ENCODE results near the gene NOS1AP.

The NOS1AP gene

DNA sequence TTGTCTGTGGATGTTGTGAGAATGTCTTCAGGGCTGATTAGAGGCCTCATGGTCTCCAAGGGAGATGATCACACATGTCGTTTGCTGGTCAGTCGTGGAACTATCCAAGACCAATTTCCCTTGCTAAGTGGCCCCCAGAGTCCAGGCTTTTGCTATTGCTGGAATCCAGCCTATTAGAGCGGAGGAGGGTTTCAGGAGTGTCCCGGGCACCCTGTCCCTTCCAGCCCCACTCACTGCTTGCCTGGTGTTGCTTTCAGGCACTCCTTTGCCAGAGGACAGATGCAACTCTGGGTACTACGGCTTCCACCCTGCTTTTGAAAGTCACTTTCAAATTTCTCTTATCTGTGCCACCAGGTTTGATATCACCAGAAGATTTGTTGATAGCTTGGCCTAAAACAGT is 149.1 kb downstream of the NOS1AP start:
- DNase-seq (ENCODE audit: low read depth): no peak
- H3K4me3 ChIP-seq (ENCODE audit: low read depth, low read length): no peak overlapping the region
- TF ChIP-seq, protein P1, sequence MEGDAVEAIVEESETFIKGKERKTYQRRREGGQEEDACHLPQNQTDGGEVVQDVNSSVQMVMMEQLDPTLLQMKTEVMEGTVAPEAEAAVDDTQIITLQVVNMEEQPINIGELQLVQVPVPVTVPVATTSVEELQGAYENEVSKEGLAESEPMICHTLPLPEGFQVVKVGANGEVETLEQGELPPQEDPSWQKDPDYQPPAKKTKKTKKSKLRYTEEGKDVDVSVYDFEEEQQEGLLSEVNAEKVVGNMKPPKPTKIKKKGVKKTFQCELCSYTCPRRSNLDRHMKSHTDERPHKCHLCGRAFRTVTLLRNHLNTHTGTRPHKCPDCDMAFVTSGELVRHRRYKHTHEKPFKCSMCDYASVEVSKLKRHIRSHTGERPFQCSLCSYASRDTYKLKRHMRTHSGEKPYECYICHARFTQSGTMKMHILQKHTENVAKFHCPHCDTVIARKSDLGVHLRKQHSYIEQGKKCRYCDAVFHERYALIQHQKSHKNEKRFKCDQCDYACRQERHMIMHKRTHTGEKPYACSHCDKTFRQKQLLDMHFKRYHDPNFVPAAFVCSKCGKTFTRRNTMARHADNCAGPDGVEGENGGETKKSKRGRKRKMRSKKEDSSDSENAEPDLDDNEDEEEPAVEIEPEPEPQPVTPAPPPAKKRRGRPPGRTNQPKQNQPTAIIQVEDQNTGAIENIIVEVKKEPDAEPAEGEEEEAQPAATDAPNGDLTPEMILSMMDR (IDR thresholded peaks at IDR 0.05; ENCODE audit: low read depth, low read length, missing control alignments): no peak
- in situ Hi-C loops (cut with HindIII; ENCODE audit: low sequenced_read_pairs): loop anchor here (5.0 kb wide), 1 partner anchor 34 kb away; no protein-coding TSS in a partner anchor

DNA sequence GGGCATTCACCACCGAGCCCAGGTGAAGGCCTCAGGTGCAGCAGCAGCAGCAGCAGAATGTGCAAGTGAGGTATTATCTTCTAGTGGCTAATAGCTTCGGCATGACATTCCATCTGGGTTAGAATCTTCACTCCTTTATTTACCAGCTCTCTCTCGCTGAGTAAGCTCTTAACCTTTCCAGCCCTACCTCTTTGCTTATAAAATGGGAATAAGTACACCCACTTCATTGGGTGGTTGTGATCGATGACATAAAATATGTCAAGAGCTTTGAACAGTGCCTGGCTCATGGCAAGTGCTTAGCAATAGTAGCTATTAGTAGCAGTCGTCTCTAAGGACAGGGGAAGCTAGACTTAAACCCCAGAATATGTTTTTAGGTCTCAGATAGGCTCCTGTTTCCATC is 149.5 kb downstream of the NOS1AP start:
- no peak overlapping the region for H3K4me3 ChIP-seq (ENCODE audit: low read depth, low read length)
- no peak for DNase-seq (ENCODE audit: low read depth)
- in situ Hi-C loops (cut with HindIII; ENCODE audit: low sequenced_read_pairs): loop anchor here (5.0 kb wide), 1 partner anchor 33 kb away; no protein-coding TSS in a partner anchor
- TF ChIP-seq, protein P1 (IDR thresholded peaks at IDR 0.05; ENCODE audit: low read depth, low read length, missing control alignments): no peak

DNA sequence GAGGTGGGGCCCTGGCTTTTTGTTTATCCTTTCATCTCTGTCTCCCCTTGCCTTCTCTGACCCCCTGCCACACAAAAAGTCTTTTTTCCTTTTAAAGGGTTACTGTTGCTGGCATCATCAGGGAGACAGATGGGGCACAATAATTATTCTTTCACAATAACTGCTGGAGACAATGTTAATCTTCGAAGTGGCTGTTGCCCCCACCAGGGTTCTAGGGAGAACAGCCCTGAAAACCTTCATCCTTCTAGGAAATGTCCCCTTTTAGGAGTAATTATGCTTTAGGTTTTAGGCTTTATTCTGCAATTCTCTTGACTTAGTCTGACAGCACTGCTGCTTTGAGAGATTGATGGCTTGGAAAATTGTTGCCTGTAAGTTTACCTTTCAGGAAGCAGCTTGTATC is 150.0 kb downstream of the NOS1AP start:
- no peak for DNase-seq (ENCODE audit: low read depth)
- H3K4me3 ChIP-seq (ENCODE audit: low read depth, low read length): no peak overlapping the region
- in situ Hi-C loops (cut with HindIII; ENCODE audit: low sequenced_read_pairs): loop anchor here (5.0 kb wide), 1 partner anchor 33 kb away; no protein-coding TSS in a partner anchor
- TF ChIP-seq, protein P1 (IDR thresholded peaks at IDR 0.05; ENCODE audit: low read depth, low read length, missing control alignments): no peak

DNA sequence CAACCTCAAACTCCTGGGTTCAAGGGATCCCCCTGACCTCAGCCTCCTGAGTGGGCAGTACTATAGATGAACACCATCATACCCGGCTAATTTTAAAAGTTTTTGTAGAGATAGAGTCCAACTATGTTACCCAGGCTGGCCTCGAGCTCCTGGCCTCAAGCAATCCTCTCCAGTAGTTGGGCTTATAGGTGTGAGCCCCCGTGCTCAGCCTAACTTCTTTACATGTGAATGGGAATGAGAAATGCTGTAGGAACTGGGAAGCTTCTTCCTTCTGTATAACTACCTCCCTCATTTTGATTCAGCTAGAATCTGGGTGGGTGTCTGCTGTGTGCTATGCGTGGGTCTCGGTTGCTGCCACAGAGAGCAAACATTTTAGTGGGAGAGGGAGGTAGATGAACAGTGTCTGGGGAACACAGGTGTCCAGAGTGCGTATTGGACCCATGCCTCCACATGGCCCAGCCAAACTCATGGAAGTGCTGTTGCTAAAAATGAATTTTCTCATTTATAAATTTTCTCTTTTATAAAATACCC is 150.6 kb downstream of the NOS1AP start:
- H3K4me3 ChIP-seq (ENCODE audit: low read depth, low read length): no peak overlapping the region
- TF ChIP-seq, protein P1 (IDR thresholded peaks at IDR 0.05; ENCODE audit: low read depth, low read length, missing control alignments): no peak
- in situ Hi-C loops (cut with HindIII; ENCODE audit: low sequenced_read_pairs): loop anchor here (5.0 kb wide), 1 partner anchor 172 kb away; no protein-coding TSS in a partner anchor
- no peak for DNase-seq (ENCODE audit: low read depth)

DNA sequence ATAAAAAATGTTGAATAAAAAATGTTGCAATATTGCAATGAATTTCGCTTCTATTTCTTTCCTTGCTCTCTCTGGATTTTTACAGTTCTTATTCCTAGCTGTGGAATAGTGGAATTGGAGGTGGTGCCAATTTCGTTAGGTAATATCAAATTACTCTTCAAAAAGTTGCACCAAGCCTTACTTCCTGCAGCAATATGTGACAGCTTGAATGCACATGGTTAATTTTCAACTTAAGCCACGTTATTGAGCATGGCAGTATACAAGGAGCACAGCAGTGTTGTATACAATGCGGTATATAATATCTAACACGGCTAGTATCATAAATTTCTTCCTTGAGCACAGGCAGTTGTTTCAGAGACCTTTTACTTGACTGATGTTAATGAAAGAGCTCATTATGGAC is 152.5 kb downstream of the NOS1AP start:
- TF ChIP-seq, protein P1 (IDR thresholded peaks at IDR 0.05; ENCODE audit: low read depth, low read length, missing control alignments): no peak
- in situ Hi-C loops (cut with HindIII; ENCODE audit: low sequenced_read_pairs): loop anchor here (5.0 kb wide), 1 partner anchor 170 kb away; no protein-coding TSS in a partner anchor
- no peak for DNase-seq (ENCODE audit: low read depth)
- no peak overlapping the region for H3K4me3 ChIP-seq (ENCODE audit: low read depth, low read length)

DNA sequence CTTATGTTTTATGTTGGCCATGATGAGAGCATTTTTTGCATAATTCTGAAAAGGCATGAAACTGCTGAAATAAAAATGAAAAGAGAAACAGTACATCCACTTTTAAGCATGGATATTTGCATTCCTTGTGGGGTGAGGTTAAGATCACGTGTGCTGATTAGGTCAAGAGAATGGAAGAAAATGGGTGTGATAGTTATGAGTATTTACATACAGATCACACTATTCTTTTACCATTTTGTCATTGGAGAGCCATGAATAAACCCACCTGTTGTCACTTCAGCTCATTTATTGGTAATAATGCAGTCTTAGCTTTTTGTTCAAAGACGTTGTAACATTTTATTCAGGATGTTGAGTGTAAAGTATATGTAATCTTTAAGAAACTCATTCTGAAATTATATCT is 153.2 kb downstream of the NOS1AP start:
- in situ Hi-C loops (cut with HindIII; ENCODE audit: low sequenced_read_pairs): loop anchor here (5.0 kb wide), 1 partner anchor 170 kb away; no protein-coding TSS in a partner anchor
- TF ChIP-seq, protein P1 (IDR thresholded peaks at IDR 0.05; ENCODE audit: low read depth, low read length, missing control alignments): no peak

More for the DNA sequence above, 153.2 kb downstream of the NOS1AP start:
- no peak overlapping the region for H3K4me3 ChIP-seq (ENCODE audit: low read depth, low read length)
- DNase-seq (ENCODE audit: low read depth): no peak

All from astrocyte of the cerebellum (primary cell).